ENCODE data around the gene PKD1L1.

- TF ChIP-seq ZNF274 (IDR thresholded peaks at IDR 0.05; ENCODE audit: low read depth, low read length) (no peak), SUZ12 (IDR thresholded peaks at IDR 0.05; ENCODE audit: extremely low read depth, insufficient read depth, insufficient read length) (no peak), YY1 (IDR thresholded peaks at IDR 0.05; ENCODE audit: insufficient read depth, insufficient read length) (no peak)
These were observed 55.0 kb downstream of the PKD1L1 start for GRCh38 chr7:47893238-47893637.

Measured in NT2/D1 (cell line).